HG02885 (cell line): ENCODE measurements around the gene PAEP.

ENCODE experiments used
- ATAC-seq: cut with Tn5 transposase; IDR thresholded peaks from one replicate; pipeline ENCODE4 v1.9.1; 2021; ENCODE audit warnings: mild to moderate bottlenecking; ENCODE audit not compliant: unreplicated experiment, poor library complexity

PAEP gene

GRCh38 chr9:135590486-135591079 is 29.0 kb downstream of the PAEP start:
- ATAC-seq, result no peak

GRCh38 chr9:135591506-135592330 is 30.2 kb downstream of the PAEP start:
- ATAC-seq, result no peak

- ATAC-seq, result no peak
Measured at GRCh38 chr9:135592331-135592590, 30.7 kb downstream of the PAEP start.

- ATAC-seq, result no peak
Measured at GRCh38 chr9:135592625-135593024, 31.1 kb downstream of the PAEP start.

- ATAC-seq, result no peak
Measured at GRCh38 chr9:135596211-135596610, 34.7 kb downstream of the PAEP start.

GRCh38 chr9:135600296-135600817 is 38.8 kb downstream of the PAEP start:
- no peak for ATAC-seq

GRCh38 chr9:135601988-135602387 is 40.4 kb downstream of the PAEP start:
- no peak for ATAC-seq

- ATAC-seq, result no peak
Measured at GRCh38 chr9:135602789-135603481, 41.4 kb downstream of the PAEP start.

GRCh38 chr9:135604437-135605237 is 43.1 kb downstream of the PAEP start:
- no peak for ATAC-seq

- ATAC-seq, result no peak
Measured at GRCh38 chr9:135605238-135605781, 43.8 kb downstream of the PAEP start.

GRCh38 chr9:135606885-135607259 is 45.3 kb downstream of the PAEP start:
- no peak for ATAC-seq

GRCh38 chr9:135607401-135608293 is 46.1 kb downstream of the PAEP start:
- no peak for ATAC-seq

GRCh38 chr9:135608294-135608998 is 46.9 kb downstream of the PAEP start:
- ATAC-seq, result no peak

GRCh38 chr9:135608999-135609317 is 47.4 kb downstream of the PAEP start:
- ATAC-seq, result no peak

- no peak for ATAC-seq
Measured at GRCh38 chr9:135609366-135609955, 47.9 kb downstream of the PAEP start.

- ATAC-seq, result no peak
Measured at GRCh38 chr9:135610290-135611141, 49.0 kb downstream of the PAEP start.

- no peak for ATAC-seq
Measured at GRCh38 chr9:135611142-135611874, 49.8 kb downstream of the PAEP start.
